ENCODE measurements around the gene HTT-AS.
"Not testable (repeated sequence)": the region's sequence is repeated elsewhere in the genome, so short reads cannot be mapped to it uniquely, and the experiment has no call there.

Gene HTT-AS

DNA sequence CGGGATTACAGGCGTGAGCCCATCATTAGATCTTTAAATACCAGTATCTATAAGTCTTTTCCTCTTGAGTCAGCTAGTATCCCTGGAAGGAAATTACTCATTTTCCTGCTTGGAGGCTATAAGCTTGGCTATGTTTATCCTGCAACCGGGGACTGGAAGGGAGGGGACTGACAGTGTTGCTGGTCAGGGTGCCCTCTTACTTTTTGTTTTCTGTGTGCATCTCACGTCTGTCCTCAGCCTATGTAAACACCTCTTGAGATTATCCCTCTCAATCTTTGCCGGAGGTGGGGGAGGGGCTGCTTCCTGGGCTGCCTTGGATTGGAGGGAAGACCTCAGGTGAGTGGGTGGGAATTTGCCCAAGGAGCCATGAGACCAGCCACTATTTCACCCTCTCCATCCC, 37.1 kb upstream of the HTT-AS start:
- DNase-seq (ENCODE audit: low read depth), result peak; percentile 80
- H3K4me3 ChIP-seq (ENCODE audit: low read length), result no peak overlapping the region
- no peak for TF ChIP-seq CTCF (IDR thresholded peaks at IDR 0.05; ENCODE audit: insufficient read depth, low read depth, low read length, missing control alignments)

GRCh38 chr4:3108211-3108610, 33.9 kb upstream of the HTT-AS start:
- TF ChIP-seq CTCF (IDR thresholded peaks at IDR 0.05; ENCODE audit: insufficient read depth, low read depth, low read length, missing control alignments), result no peak
- DNase-seq (ENCODE audit: low read depth), result no peak
- H3K4me3 ChIP-seq (ENCODE audit: low read length), result no peak overlapping the region

GRCh38 chr4:3107691-3108121, 33.4 kb upstream of the HTT-AS start:
- no peak overlapping the region for H3K4me3 ChIP-seq (ENCODE audit: low read length)
- DNase-seq (ENCODE audit: low read depth), result no peak
- no peak for TF ChIP-seq CTCF (IDR thresholded peaks at IDR 0.05; ENCODE audit: insufficient read depth, low read depth, low read length, missing control alignments)

GRCh38 chr4:3107271-3107670, 32.9 kb upstream of the HTT-AS start:
- DNase-seq (ENCODE audit: low read depth), result no peak
- no peak for TF ChIP-seq CTCF (IDR thresholded peaks at IDR 0.05; ENCODE audit: insufficient read depth, low read depth, low read length, missing control alignments)
- no peak overlapping the region for H3K4me3 ChIP-seq (ENCODE audit: low read length)

DNA sequence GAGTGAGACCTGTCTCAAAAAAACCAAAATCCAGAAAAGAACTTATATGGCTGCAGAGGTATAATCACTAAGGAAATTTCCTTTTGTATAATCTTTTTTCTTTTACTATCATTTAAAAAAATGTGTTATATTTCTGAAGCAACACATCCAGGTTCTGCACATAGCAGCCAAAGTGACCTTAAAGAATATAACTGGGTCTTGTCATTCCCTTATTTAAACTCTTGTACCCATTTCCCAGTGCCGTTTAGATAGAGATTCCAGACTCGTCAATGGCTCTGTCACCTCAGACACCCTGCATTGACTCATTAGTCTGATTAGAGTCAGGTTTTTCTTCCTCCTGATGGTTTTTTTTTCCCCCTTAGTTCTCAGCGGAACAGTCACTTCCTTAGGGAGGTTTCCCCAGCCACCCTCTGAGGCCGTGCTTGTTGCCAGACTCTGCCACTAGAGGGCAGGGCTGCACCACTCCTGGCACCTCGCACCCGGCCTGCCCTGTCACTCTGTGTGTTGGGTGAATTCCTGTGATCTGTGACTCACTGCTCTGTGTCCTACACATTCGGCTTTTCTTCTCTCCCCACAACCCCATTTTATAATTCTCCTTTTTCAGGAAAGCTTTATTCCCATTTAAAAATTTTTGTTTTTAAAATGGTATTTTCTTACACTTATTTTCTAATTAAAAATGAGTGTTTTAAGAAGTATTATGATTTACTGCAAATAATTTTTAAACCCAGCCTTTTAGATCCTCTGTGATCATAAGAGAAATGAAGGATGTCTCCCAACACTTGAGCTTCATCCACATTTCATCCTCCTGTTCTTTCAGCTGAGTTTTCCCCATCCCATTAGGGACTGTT, 32.2 kb upstream of the HTT-AS start:
- TF ChIP-seq CTCF (IDR thresholded peaks at IDR 0.05; ENCODE audit: insufficient read depth, low read depth, low read length, missing control alignments), result peak; percentile 98
- no peak overlapping the region for H3K4me3 ChIP-seq (ENCODE audit: low read length)
- peak; percentile 94 for DNase-seq (ENCODE audit: low read depth)

- no peak for DNase-seq (ENCODE audit: low read depth)
- TF ChIP-seq CTCF (IDR thresholded peaks at IDR 0.05; ENCODE audit: insufficient read depth, low read depth, low read length, missing control alignments), result no peak
- H3K4me3 ChIP-seq (ENCODE audit: low read length), result no peak overlapping the region
Measured at GRCh38 chr4:3098346-3098745, 24.0 kb upstream of the HTT-AS start.

- DNase-seq (ENCODE audit: low read depth), result no peak
- no peak for TF ChIP-seq CTCF (IDR thresholded peaks at IDR 0.05; ENCODE audit: insufficient read depth, low read depth, low read length, missing control alignments)
- H3K4me3 ChIP-seq (ENCODE audit: low read length), result no peak overlapping the region
Measured at GRCh38 chr4:3096202-3096601, 21.9 kb upstream of the HTT-AS start.

- not testable (repeated sequence) for H3K4me3 ChIP-seq (ENCODE audit: low read length); DNase-seq (ENCODE audit: low read depth)
Measured at GRCh38 chr4:3094701-3095100, 20.4 kb upstream of the HTT-AS start.

All from epithelial cell of esophagus (primary cell).